ENCODE measurements around the gene CHCHD3. TPM values are rescaled to one million over a fixed set of nuclear protein-coding genes. Genes with fewer than 3 reads are reported as not detected.

The CHCHD3 gene
- total and polyA plus RNA-seq, 4 donors, result 25.5 to 37.8 (median 31.8) TPM

DNA sequence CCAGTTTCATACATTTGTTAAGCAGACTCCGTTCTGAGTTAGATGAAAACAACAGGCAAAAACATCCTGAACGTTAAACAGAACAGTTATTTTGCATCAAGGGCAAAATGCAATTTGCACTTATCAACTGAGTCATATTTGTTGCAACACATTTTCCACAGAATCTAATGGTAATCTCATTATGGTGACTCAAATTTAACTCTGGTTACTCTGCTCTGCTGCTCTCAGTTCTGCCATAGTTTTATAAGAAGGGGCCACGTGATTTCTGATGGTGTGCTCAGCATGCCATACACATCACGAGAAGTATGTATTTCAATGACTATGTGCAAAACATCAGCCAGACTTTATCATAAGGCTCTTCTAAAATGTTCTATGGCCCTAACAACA is 148.8 kb downstream of the CHCHD3 start:
- no peak for DNase-seq (ENCODE audit: low spot score)
- 84% methylated on average over 4 of the region's 4 CpGs for WGBS
- H3K4me3 ChIP-seq (ENCODE audit: low read depth in 1 of 3, low read length in 3 of 3), result no peak overlapping the region
- H3K27ac ChIP-seq (ENCODE audit: low read depth in 1 of 2, low read length in 2 of 2), result no peak overlapping the region
- H3K27me3 ChIP-seq (ENCODE audit: control insufficient read depth in 4 of 4, insufficient read depth in 4 of 4, low read length in 3 of 4), result no peaks in the 10 kb centered on the region
- H3K9me3 ChIP-seq (ENCODE audit: control insufficient read depth in 4 of 4, low read length in 3 of 4), result peaks cover 0 to 3% (median 1%) of the 10 kb centered on the region in 4 donors
- no peak for TF ChIP-seq SP1 (IDR thresholded peaks at IDR 0.05)
- TF ChIP-seq, protein P1, sequence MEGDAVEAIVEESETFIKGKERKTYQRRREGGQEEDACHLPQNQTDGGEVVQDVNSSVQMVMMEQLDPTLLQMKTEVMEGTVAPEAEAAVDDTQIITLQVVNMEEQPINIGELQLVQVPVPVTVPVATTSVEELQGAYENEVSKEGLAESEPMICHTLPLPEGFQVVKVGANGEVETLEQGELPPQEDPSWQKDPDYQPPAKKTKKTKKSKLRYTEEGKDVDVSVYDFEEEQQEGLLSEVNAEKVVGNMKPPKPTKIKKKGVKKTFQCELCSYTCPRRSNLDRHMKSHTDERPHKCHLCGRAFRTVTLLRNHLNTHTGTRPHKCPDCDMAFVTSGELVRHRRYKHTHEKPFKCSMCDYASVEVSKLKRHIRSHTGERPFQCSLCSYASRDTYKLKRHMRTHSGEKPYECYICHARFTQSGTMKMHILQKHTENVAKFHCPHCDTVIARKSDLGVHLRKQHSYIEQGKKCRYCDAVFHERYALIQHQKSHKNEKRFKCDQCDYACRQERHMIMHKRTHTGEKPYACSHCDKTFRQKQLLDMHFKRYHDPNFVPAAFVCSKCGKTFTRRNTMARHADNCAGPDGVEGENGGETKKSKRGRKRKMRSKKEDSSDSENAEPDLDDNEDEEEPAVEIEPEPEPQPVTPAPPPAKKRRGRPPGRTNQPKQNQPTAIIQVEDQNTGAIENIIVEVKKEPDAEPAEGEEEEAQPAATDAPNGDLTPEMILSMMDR (IDR thresholded peaks at IDR 0.05; ENCODE audit: low read depth, low read length, missing input control), result no peak
- no peak for TF ChIP-seq EGR1 (IDR thresholded peaks at IDR 0.05; ENCODE audit: low read depth in 2 of 2)
- TF ChIP-seq, protein P2, sequence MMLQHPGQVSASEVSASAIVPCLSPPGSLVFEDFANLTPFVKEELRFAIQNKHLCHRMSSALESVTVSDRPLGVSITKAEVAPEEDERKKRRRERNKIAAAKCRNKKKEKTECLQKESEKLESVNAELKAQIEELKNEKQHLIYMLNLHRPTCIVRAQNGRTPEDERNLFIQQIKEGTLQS (IDR thresholded peaks at IDR 0.05), result no peak
- no peak for TF ChIP-seq RAD21 (IDR thresholded peaks at IDR 0.05)
- H3K9ac ChIP-seq (ENCODE audit: low read depth in 1 of 2, low read length in 2 of 2), result no peak overlapping the region
- H3K36me3 ChIP-seq (ENCODE audit: control insufficient read depth in 4 of 4, insufficient read depth in 3 of 4, low read depth in 1 of 4, low read length in 3 of 4), result peaks cover 0 to 3% (median 0%) of the 10 kb centered on the region in 4 donors
- no peaks in the 10 kb centered on the region for H3K4me1 ChIP-seq (ENCODE audit: control insufficient read depth in 4 of 4, insufficient read depth in 4 of 4, low read length in 3 of 4)

DNA sequence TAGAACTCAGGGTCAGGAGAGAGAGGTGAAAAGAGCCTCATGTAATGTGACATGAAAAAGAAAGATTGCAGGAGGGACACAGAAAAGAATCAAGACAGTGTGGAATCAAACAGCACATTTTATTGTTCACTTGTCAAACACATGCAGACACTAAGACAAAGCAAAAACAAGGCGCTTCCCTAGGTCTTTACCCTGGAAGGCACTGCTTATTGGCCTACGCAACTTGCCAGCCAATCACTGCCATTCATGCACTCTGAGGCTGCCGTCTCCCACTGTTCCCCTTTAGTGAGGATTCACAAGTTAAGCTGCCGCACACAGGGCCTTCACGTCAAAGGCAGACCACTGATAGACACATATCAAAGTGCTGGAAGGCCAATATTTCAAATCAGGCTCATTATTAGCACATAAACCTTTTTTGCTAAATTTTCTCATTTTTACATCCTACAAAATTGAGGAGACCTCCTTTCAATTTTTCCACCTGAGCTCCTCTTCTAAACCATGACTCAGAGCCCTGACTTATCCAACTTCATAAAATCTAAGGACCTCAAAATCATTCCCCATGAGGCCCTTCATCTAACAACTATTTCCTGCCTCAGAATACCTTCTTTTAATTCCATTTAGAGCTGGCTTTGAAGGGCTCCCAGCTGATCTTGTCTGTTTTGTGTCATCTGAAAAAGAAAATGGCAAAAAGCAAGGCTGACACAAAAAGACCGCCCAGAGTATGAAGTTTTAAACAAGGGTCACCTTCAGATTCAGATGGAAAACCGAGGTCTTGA is 149.4 kb downstream of the CHCHD3 start:
- no peaks in the 10 kb centered on the region for H3K27me3 ChIP-seq (ENCODE audit: control insufficient read depth in 4 of 4, insufficient read depth in 4 of 4, low read length in 3 of 4)
- no peaks in the 10 kb centered on the region for H3K4me1 ChIP-seq (ENCODE audit: control insufficient read depth in 4 of 4, insufficient read depth in 4 of 4, low read length in 3 of 4)
- H3K4me3 ChIP-seq (ENCODE audit: low read depth in 1 of 3, low read length in 3 of 3), result no peak overlapping the region
- peaks cover 0 to 3% (median 1%) of the 10 kb centered on the region in 4 donors for H3K9me3 ChIP-seq (ENCODE audit: control insufficient read depth in 4 of 4, low read length in 3 of 4)
- no peak overlapping the region for H3K9ac ChIP-seq (ENCODE audit: low read depth in 1 of 2, low read length in 2 of 2)
- no peak for DNase-seq (ENCODE audit: low spot score)
- no peak overlapping the region for H3K27ac ChIP-seq (ENCODE audit: low read depth in 1 of 2, low read length in 2 of 2)
- 94% methylated on average over 7 of the region's 7 CpGs for WGBS
- TF ChIP-seq, protein P3, sequence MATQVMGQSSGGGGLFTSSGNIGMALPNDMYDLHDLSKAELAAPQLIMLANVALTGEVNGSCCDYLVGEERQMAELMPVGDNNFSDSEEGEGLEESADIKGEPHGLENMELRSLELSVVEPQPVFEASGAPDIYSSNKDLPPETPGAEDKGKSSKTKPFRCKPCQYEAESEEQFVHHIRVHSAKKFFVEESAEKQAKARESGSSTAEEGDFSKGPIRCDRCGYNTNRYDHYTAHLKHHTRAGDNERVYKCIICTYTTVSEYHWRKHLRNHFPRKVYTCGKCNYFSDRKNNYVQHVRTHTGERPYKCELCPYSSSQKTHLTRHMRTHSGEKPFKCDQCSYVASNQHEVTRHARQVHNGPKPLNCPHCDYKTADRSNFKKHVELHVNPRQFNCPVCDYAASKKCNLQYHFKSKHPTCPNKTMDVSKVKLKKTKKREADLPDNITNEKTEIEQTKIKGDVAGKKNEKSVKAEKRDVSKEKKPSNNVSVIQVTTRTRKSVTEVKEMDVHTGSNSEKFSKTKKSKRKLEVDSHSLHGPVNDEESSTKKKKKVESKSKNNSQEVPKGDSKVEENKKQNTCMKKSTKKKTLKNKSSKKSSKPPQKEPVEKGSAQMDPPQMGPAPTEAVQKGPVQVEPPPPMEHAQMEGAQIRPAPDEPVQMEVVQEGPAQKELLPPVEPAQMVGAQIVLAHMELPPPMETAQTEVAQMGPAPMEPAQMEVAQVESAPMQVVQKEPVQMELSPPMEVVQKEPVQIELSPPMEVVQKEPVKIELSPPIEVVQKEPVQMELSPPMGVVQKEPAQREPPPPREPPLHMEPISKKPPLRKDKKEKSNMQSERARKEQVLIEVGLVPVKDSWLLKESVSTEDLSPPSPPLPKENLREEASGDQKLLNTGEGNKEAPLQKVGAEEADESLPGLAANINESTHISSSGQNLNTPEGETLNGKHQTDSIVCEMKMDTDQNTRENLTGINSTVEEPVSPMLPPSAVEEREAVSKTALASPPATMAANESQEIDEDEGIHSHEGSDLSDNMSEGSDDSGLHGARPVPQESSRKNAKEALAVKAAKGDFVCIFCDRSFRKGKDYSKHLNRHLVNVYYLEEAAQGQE (IDR thresholded peaks at IDR 0.05), result no peak
- TF ChIP-seq, protein P2 (IDR thresholded peaks at IDR 0.05), result no peak
- TF ChIP-seq EGR1 (IDR thresholded peaks at IDR 0.05; ENCODE audit: low read depth in 2 of 2) (no peak), FOXA2 (IDR thresholded peaks at IDR 0.05) (no peak), YY1 (IDR thresholded peaks at IDR 0.05) (no peak), FOXA1 (IDR thresholded peaks at IDR 0.05) (no peak), HNF4A (conservative IDR thresholded peaks at IDR 0.05) (no peak), RAD21 (IDR thresholded peaks at IDR 0.05) (no peak), GABPA (IDR thresholded peaks at IDR 0.05 in 1 of 2, conservative IDR thresholded peaks at IDR 0.05 in 1 of 2) (no peak), NR2F2 (IDR thresholded peaks at IDR 0.05) (no peak), JUND (IDR thresholded peaks at IDR 0.05) (no peak), SP1 (IDR thresholded peaks at IDR 0.05) (no peak), RXRA (IDR thresholded peaks at IDR 0.05) (no peak)
- TF ChIP-seq, protein P1 (IDR thresholded peaks at IDR 0.05; ENCODE audit: low read depth, low read length, missing input control), result no peak
- TF ChIP-seq, protein P4, sequence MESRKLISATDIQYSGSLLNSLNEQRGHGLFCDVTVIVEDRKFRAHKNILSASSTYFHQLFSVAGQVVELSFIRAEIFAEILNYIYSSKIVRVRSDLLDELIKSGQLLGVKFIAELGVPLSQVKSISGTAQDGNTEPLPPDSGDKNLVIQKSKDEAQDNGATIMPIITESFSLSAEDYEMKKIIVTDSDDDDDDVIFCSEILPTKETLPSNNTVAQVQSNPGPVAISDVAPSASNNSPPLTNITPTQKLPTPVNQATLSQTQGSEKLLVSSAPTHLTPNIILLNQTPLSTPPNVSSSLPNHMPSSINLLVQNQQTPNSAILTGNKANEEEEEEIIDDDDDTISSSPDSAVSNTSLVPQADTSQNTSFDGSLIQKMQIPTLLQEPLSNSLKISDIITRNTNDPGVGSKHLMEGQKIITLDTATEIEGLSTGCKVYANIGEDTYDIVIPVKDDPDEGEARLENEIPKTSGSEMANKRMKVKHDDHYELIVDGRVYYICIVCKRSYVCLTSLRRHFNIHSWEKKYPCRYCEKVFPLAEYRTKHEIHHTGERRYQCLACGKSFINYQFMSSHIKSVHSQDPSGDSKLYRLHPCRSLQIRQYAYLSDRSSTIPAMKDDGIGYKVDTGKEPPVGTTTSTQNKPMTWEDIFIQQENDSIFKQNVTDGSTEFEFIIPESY (IDR thresholded peaks at IDR 0.05), result no peak
- peaks cover 0 to 3% (median 0%) of the 10 kb centered on the region in 4 donors for H3K36me3 ChIP-seq (ENCODE audit: control insufficient read depth in 4 of 4, insufficient read depth in 3 of 4, low read depth in 1 of 4, low read length in 3 of 4)

Measured in liver (tissue), 9 donors.